ENCODE results near the gene ARHGEF38.

- TF ChIP-seq CTCF (conservative IDR thresholded peaks at IDR 0.05; ENCODE audit: low read length) (peak; percentile 75), EZH2phosphoT487 (IDR thresholded peaks at IDR 0.05; ENCODE audit: borderline replicate concordance) (no peak)
Measured at GRCh38 chr4:105715692-105716278, 163.4 kb downstream of the ARHGEF38 start.

Measured in Loucy (cell line).